Measurements from ENCODE around the gene ARTN. TPM values are rescaled to one million over a fixed set of nuclear protein-coding genes. Genes with fewer than 3 reads are reported as not detected.

The ARTN gene
- total RNA-seq, 2 donors from 2014 or later: 1.3 to 12.5 TPM

DNA sequence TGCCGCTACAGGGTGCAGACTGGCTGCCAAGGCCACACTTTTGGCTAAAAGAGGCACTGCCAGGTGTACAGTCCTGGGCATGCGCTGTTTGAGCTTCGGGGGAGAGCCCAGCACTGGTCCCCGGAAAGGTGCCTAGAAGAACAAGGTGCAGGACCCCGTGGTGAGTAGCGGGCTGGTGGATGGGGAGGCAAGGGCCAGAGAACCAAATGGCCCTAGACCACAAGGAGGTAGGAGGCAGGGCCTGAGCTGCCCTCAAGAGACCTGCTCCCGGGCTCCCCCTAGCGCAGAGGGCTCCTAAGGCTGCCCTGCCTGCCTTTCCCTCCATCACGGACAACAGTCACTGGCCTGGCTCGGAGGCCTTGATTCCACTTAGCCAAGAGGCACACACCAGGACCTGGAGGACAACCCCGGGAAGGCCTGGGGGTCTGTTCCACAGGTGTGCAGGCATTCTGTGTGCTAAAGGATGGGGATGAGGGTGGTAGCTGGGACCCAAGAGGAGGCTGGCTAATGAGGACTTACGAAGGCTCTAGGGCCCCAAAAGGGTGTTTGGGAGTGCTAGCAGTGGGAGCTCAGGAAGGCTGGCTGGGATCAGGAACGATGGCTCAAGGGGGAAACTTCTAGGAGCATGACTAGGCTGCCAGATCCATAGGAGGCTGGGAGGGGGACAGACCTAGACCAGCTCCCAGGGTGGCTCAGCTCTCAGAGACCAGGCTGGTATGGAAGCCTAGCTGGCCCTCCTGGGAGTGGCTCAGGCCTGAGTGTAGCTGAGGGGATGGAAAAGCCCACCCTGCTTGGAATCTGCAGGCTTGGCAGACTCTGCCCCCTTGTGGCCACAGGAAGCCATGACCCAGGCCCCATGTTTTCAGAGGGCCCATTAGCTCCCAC is 742 bp downstream of the ARTN start:
- TF ChIP-seq, protein P1, sequence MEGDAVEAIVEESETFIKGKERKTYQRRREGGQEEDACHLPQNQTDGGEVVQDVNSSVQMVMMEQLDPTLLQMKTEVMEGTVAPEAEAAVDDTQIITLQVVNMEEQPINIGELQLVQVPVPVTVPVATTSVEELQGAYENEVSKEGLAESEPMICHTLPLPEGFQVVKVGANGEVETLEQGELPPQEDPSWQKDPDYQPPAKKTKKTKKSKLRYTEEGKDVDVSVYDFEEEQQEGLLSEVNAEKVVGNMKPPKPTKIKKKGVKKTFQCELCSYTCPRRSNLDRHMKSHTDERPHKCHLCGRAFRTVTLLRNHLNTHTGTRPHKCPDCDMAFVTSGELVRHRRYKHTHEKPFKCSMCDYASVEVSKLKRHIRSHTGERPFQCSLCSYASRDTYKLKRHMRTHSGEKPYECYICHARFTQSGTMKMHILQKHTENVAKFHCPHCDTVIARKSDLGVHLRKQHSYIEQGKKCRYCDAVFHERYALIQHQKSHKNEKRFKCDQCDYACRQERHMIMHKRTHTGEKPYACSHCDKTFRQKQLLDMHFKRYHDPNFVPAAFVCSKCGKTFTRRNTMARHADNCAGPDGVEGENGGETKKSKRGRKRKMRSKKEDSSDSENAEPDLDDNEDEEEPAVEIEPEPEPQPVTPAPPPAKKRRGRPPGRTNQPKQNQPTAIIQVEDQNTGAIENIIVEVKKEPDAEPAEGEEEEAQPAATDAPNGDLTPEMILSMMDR (IDR thresholded peaks at IDR 0.05): peak; percentile 49 to 72 (median 61)
- no peak for TF ChIP-seq POLR2A (IDR thresholded peaks at IDR 0.05)
- 15 to 48% methylated on average over 7 to 12 of the region's 13 CpGs for WGBS, 2 donors
- Histone ChIP-seq H3K36me3 (replicated peaks in 1 of 2; ENCODE audit: insufficient read depth in 1 of 2, low read depth in 2 of 2) (no peaks in the 10 kb centered on the region), H3K9me3 (no peaks in the 10 kb centered on the region), H3K4me3 (no peak overlapping the region), H3K4me1 (peaks cover 45% of the 10 kb centered on the region), H3K27ac (peak overlapping the region; percentile 7 to 60 (median 42)), H3K27me3 (no peaks in the 10 kb centered on the region)
- intact Hi-C loops (cut with DNase I): loop anchor here (10.0 kb wide), 1 partner anchor 170 kb away; no protein-coding TSS in a partner anchor
- DNase-seq (peak; percentile 72 to 83 (median 80)), ATAC-seq (peak; percentile 54)

DNA sequence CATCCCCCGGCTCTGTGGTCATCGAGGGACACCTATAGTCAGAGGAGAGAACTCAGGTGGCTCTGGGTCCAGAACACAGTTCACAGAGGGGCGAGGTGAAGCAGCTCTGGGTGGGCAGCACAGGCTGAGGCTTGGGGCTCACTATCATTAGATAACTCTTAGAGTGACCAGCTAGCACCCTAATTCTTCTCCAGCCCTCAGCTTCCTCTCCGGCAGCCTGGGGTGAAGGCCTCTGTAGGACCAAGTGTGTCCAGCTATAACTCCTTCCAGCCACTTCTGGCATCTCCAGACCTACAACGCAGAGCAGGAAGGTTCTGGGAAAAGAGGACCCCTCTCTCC is 1.4 kb downstream of the ARTN start:
- H3K4me1 ChIP-seq: peaks cover 45% of the 10 kb centered on the region
- no peaks in the 10 kb centered on the region for H3K27me3 ChIP-seq
- ATAC-seq (no peak), DNase-seq (no peak)
- 53 to 57% methylated on average over 5 of the region's 5 CpGs for WGBS, 2 donors
- no peak overlapping the region for H3K4me3 ChIP-seq
- no peaks in the 10 kb centered on the region for H3K36me3 ChIP-seq (replicated peaks in 1 of 2; ENCODE audit: insufficient read depth in 1 of 2, low read depth in 2 of 2)
- intact Hi-C loops (cut with DNase I): loop anchor here (10.0 kb wide), 1 partner anchor 170 kb away; no protein-coding TSS in a partner anchor
- TF ChIP-seq POLR2A (IDR thresholded peaks at IDR 0.05): no peak
- TF ChIP-seq, protein P1 (IDR thresholded peaks at IDR 0.05): no peak
- peak overlapping the region in 3 of 4 donors; percentile 77 to 84 (median 80) for H3K27ac ChIP-seq
- H3K9me3 ChIP-seq: no peaks in the 10 kb centered on the region

DNA sequence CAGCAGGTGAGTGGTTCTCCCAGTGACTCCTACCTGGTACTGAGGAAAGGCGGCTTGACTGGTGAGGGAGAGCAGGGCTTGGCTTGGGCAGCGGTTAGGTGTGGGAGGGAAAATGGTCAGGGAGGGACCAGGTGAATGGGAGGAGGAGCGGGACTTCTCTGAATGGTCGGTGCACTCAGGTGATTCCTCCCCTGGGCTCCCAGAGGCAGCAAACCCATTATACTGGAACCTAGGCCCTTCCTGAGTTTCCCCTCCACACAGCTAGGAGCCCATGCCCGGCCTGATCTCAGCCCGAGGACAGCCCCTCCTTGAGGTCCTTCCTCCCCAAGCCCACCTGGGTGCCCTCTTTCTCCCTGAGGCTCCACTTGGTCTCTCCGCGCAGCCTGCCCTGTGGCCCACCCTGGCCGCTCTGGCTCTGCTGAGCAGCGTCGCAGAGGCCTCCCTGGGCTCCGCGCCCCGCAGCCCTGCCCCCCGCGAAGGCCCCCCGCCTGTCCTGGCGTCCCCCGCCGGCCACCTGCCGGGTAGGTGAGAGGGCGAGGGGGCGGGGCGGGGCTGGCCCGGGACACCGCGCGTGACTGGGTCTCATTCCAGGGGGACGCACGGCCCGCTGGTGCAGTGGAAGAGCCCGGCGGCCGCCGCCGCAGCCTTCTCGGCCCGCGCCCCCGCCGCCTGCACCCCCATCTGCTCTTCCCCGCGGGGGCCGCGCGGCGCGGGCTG is 2.3 kb downstream of the ARTN start:
- H3K4me3 ChIP-seq: peak overlapping the region in 1 of 2 donors; percentile 44
- peak; percentile 74 for ATAC-seq
- WGBS, 2 donors: 6 to 11% methylated on average over 8 to 25 of the region's 48 CpGs
- intact Hi-C loops (cut with DNase I): loop anchor here (10.0 kb wide), 1 partner anchor 171 kb away; no protein-coding TSS in a partner anchor
- peaks cover 45% of the 10 kb centered on the region for H3K4me1 ChIP-seq
- TF ChIP-seq, protein P1 (IDR thresholded peaks at IDR 0.05): peak in 1 of 7 experiments; percentile 2
- TF ChIP-seq POLR2A (IDR thresholded peaks at IDR 0.05): peak; percentile 44 to 69 (median 66)
- H3K27ac ChIP-seq: peak overlapping the region; percentile 65 to 84 (median 78)
- peak; percentile 72 to 87 (median 86) for DNase-seq
- H3K27me3 ChIP-seq: no peaks in the 10 kb centered on the region
- H3K9me3 ChIP-seq: no peaks in the 10 kb centered on the region
- no peaks in the 10 kb centered on the region for H3K36me3 ChIP-seq (replicated peaks in 1 of 2; ENCODE audit: insufficient read depth in 1 of 2, low read depth in 2 of 2)

DNA sequence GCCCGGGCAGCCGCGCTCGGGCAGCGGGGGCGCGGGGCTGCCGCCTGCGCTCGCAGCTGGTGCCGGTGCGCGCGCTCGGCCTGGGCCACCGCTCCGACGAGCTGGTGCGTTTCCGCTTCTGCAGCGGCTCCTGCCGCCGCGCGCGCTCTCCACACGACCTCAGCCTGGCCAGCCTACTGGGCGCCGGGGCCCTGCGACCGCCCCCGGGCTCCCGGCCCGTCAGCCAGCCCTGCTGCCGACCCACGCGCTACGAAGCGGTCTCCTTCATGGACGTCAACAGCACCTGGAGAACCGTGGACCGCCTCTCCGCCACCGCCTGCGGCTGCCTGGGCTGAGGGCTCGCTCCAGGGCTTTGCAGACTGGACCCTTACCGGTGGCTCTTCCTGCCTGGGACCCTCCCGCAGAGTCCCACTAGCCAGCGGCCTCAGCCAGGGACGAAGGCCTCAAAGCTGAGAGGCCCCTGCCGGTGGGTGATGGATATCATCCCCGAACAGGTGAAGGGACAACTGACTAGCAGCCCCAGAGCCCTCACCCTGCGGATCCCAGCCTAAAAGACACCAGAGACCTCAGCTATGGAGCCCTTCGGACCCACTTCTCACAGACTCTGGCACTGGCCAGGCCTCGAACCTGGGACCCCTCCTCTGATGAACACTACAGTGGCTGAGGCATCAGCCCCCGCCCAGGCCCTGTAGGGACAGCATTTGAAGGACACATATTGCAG is 3.0 kb downstream of the ARTN start:
- no peaks in the 10 kb centered on the region for H3K36me3 ChIP-seq (replicated peaks in 1 of 2; ENCODE audit: insufficient read depth in 1 of 2, low read depth in 2 of 2)
- peak; percentile 51 to 70 (median 60) for DNase-seq
- no peaks in the 10 kb centered on the region for H3K27me3 ChIP-seq
- no peaks in the 10 kb centered on the region for H3K9me3 ChIP-seq
- 4 to 20% methylated on average over 10 to 46 of the region's 56 CpGs for WGBS, 2 donors
- peak; percentile 60 for ATAC-seq
- peaks cover 45% of the 10 kb centered on the region for H3K4me1 ChIP-seq
- H3K4me3 ChIP-seq: no peak overlapping the region
- peak overlapping the region; percentile 65 to 84 (median 78) for H3K27ac ChIP-seq
- TF ChIP-seq, protein P1 (IDR thresholded peaks at IDR 0.05): peak in 4 of 7 experiments; percentile 1 to 30 (median 20)
- peak; percentile 13 to 27 (median 23) for TF ChIP-seq POLR2A (IDR thresholded peaks at IDR 0.05)
- intact Hi-C loops (cut with DNase I): loop anchor here (10.0 kb wide), 1 partner anchor 172 kb away; no protein-coding TSS in a partner anchor
